ENCODE data around the gene VDAC1. TPM values are rescaled to one million over a fixed set of nuclear protein-coding genes. Genes with fewer than 3 reads are reported as not detected.

VDAC1 gene
- total RNA-seq, 1 donor from 2014 or later: 125 TPM

GRCh38 chr5:133953568-133954145 is 51.1 kb downstream of the VDAC1 start:
- no peak for TF ChIP-seq CTCF (IDR thresholded peaks at IDR 0.05)
- H3K27ac ChIP-seq: peak overlapping the region; percentile 53
- intact Hi-C loops (cut with DNase I): no loop called here
- H3K27me3 ChIP-seq (ENCODE audit: low read depth): no peaks in the 10 kb centered on the region
- DNase-seq (no peak), ATAC-seq (peak; percentile 7 to 24)
- no peaks in the 10 kb centered on the region for H3K9me3 ChIP-seq
- H3K4me1 ChIP-seq: peaks cover 9% of the 10 kb centered on the region
- H3K4me3 ChIP-seq: no peak overlapping the region
- peaks cover 40% of the 10 kb centered on the region for H3K36me3 ChIP-seq

- intact Hi-C loops (cut with DNase I): no loop called here
- no peaks in the 10 kb centered on the region for H3K9me3 ChIP-seq
- peaks cover 35% of the 10 kb centered on the region for H3K36me3 ChIP-seq
- DNase-seq (no peak), ATAC-seq (peak; percentile 74 to 78)
- peak overlapping the region; percentile 53 for H3K27ac ChIP-seq
- no peak for TF ChIP-seq CTCF (IDR thresholded peaks at IDR 0.05)
- peaks cover 9% of the 10 kb centered on the region for H3K4me1 ChIP-seq
- no peaks in the 10 kb centered on the region for H3K27me3 ChIP-seq (ENCODE audit: low read depth)
- H3K4me3 ChIP-seq: no peak overlapping the region
Observed at GRCh38 chr5:133952729-133953567, 51.8 kb downstream of the VDAC1 start.

- intact Hi-C loops (cut with DNase I): no loop called here
- TF ChIP-seq CTCF (IDR thresholded peaks at IDR 0.05): no peak
- no peaks in the 10 kb centered on the region for H3K9me3 ChIP-seq
- H3K27ac ChIP-seq: no peak overlapping the region
- ATAC-seq (peak in 1 of 2 donors; percentile 33), DNase-seq (no peak)
- H3K4me3 ChIP-seq: no peak overlapping the region
- H3K27me3 ChIP-seq (ENCODE audit: low read depth): no peaks in the 10 kb centered on the region
- H3K4me1 ChIP-seq: peaks cover 9% of the 10 kb centered on the region
- peaks cover 15% of the 10 kb centered on the region for H3K36me3 ChIP-seq
Observed at GRCh38 chr5:133950821-133951612, 53.8 kb downstream of the VDAC1 start.

- no peak overlapping the region for H3K27ac ChIP-seq
- DNase-seq: no peak
- intact Hi-C loops (cut with DNase I): no loop called here
- H3K27me3 ChIP-seq (ENCODE audit: low read depth): no peaks in the 10 kb centered on the region
- H3K36me3 ChIP-seq: no peaks in the 10 kb centered on the region
- no peak for TF ChIP-seq CTCF (IDR thresholded peaks at IDR 0.05)
- H3K4me3 ChIP-seq: no peak overlapping the region
- no peaks in the 10 kb centered on the region for H3K9me3 ChIP-seq
- peaks cover 9% of the 10 kb centered on the region for H3K4me1 ChIP-seq
- no peak for ATAC-seq
Observed at GRCh38 chr5:133948721-133949120, 56.1 kb downstream of the VDAC1 start.

GRCh38 chr5:133947431-133947841 is 57.3 kb downstream of the VDAC1 start:
- no peak overlapping the region for H3K27ac ChIP-seq
- ATAC-seq (no peak), DNase-seq (no peak)
- no peaks in the 10 kb centered on the region for H3K36me3 ChIP-seq
- H3K9me3 ChIP-seq: no peaks in the 10 kb centered on the region
- no peak for TF ChIP-seq CTCF (IDR thresholded peaks at IDR 0.05)
- no peak overlapping the region for H3K4me3 ChIP-seq
- intact Hi-C loops (cut with DNase I): no loop called here
- H3K27me3 ChIP-seq (ENCODE audit: low read depth): no peaks in the 10 kb centered on the region
- peaks cover 5% of the 10 kb centered on the region for H3K4me1 ChIP-seq
